Keratinocyte (primary cell): Measurements from ENCODE around the gene STK4. TPM values are rescaled to one million over a fixed set of nuclear protein-coding genes. Genes with fewer than 3 reads are reported as not detected.

Experiments
- DNase-seq: peaks from one replicate; pipeline ENCODE4 v3.0.0-alpha.2; 2011; ENCODE audit warnings: low read depth, missing footprints, low spot score
- FAIRE-seq: peaks from 2 replicates; lab custom pipeline; 2011; peaks lifted over from hg19 to GRCh38; lab: Jason Lieb, UNC
- H2AFZ ChIP-seq: 2 replicates; pipeline ENCODE4 v1.6.0; 2012; ENCODE audit warnings: low read length, control low read depth, inconsistent platforms; ENCODE audit not compliant: control insufficient read depth
- H3K27ac ChIP-seq: 2 replicates; pipeline ENCODE4 v1.5.1; 2011; ENCODE audit warnings: low read length; ENCODE audit not compliant: control insufficient read depth, insufficient read depth
- H3K27me3 ChIP-seq: 3 replicates; pipeline ENCODE4 v1.6.0; 2011; ENCODE audit warnings: low read length; ENCODE audit not compliant: control insufficient read depth, insufficient read depth; ENCODE audit errors: extremely low read depth
- H3K36me3 ChIP-seq, 2 experiments: 2 replicates in 1 of 2; 3 replicates in 1 of 2; pipeline ENCODE4 v1.5.1; 2011; ENCODE audit warnings: low read length in 2 of 2, mild to moderate bottlenecking in 1 of 2; ENCODE audit not compliant: control insufficient read depth in 2 of 2, insufficient read depth in 2 of 2; ENCODE audit errors: extremely low read depth in 1 of 2
- H3K4me1 ChIP-seq: 3 replicates; pipeline ENCODE4 v1.5.1; 2011; ENCODE audit warnings: low read length; ENCODE audit not compliant: control insufficient read depth, insufficient read depth; ENCODE audit errors: extremely low read depth
- H3K4me2 ChIP-seq: 3 replicates; pipeline ENCODE4 v1.6.0; 2011; ENCODE audit warnings: low read depth, low read length; ENCODE audit not compliant: control insufficient read depth, insufficient read depth; ENCODE audit errors: extremely low read depth
- H3K4me3 ChIP-seq, 3 experiments: fragments of 200-600 bp in 1 of 3; sonication (generic) in 1 of 3; 2 replicates in 2 of 3; 3 replicates in 1 of 3; pipeline ENCODE4 v1.5.1; 2011 to 2016; ENCODE audit warnings: low read length in 3 of 3, mild to moderate bottlenecking in 3 of 3, control low read depth in 2 of 3, inconsistent platforms in 1 of 3, low read depth in 1 of 3, mixed read lengths in 1 of 3, mixed run types in 1 of 3, moderate library complexity in 1 of 3; ENCODE audit not compliant: control insufficient read depth in 2 of 3, insufficient read depth in 2 of 3; ENCODE audit errors: extremely low read depth in 1 of 3
- H3K79me2 ChIP-seq: 2 replicates; pipeline ENCODE4 v1.6.0; 2012; ENCODE audit warnings: low read length; ENCODE audit not compliant: control insufficient read depth, insufficient read depth
- H3K9ac ChIP-seq: 3 replicates; pipeline ENCODE4 v1.6.0; 2011; ENCODE audit warnings: low read length; ENCODE audit not compliant: control insufficient read depth, insufficient read depth; ENCODE audit errors: extremely low read depth
- H3K9me1 ChIP-seq: 3 replicates; pipeline ENCODE4 v1.6.0; 2011; ENCODE audit warnings: low read length; ENCODE audit not compliant: control insufficient read depth, insufficient read depth; ENCODE audit errors: extremely low read depth
- H3K9me3 ChIP-seq: 2 replicates; pipeline ENCODE4 v1.5.1; 2012; ENCODE audit warnings: low read depth, low read length; ENCODE audit not compliant: control insufficient read depth
- H4K20me1 ChIP-seq: 3 replicates; pipeline ENCODE4 v1.6.0; 2011; ENCODE audit warnings: low read length; ENCODE audit not compliant: control insufficient read depth, insufficient read depth; ENCODE audit errors: extremely low read depth
- EZH2 ChIP-seq: IDR thresholded peaks from one replicate; pipeline ENCODE4 v1.6.1; 2012; ENCODE audit warnings: inconsistent platforms, mild to moderate bottlenecking, low read length, moderate library complexity
- dilution Hi-C: fragments of 300-500 bp; cut with MboI; formaldehyde crosslinking; loops from one replicate; pipeline ENCODE4 v1.7.0; 2020; ENCODE audit warnings: low sequenced_read_pairs; ENCODE audit not compliant: extremely low pct_ligation_motif_present
- polyA plus RNA-seq, 5 experiments: library from polyadenylated mRNA; depleted of rRNA in 3 of 5; stranded (reverse) in 3 of 5; stranded (forward) in 1 of 5; unstranded in 1 of 5; fragments of >200 nt; gene quantifications; 1 replicate in 1 of 5; 2 replicates in 3 of 5; 3 replicates in 1 of 5; pipeline versions ENCODE4 v1.2.1 to v1.2.3, GENCODE V29; 2011 to 2012; ENCODE audit warnings: missing spikeins in 2 of 5, low read depth in 1 of 5, low replicate concordance in 1 of 5
- TF ChIP-seq, protein P1 (sequence below), 3 experiments: IDR thresholded peaks in 1 of 3; conservative IDR thresholded peaks in 1 of 3; optimal IDR thresholded peaks in 1 of 3; 2 replicates in 2 of 3; 3 replicates in 1 of 3; pipeline versions ENCODE3 to v1.5.1; 2011; ENCODE audit warnings: low read length in 3 of 3, mild to moderate bottlenecking in 3 of 3, moderate library complexity in 2 of 3, control low read depth in 1 of 3, inconsistent platforms in 1 of 3; ENCODE audit not compliant: insufficient read depth in 2 of 3; ENCODE audit errors: extremely low read depth in 1 of 3

The STK4 gene
- polyA plus RNA-seq, 1 donor (not counting 4 experiments of a cell fraction or from before 2014, with no cell fraction given): 30.5 TPM

GRCh38 chr20:44954211-44954610 lies 12.1 kb upstream of the STK4 start:
- H3K4me1 ChIP-seq: peaks cover 21% of the 10 kb centered on the region
- peaks cover 38% of the 10 kb centered on the region for H3K79me2 ChIP-seq
- peaks cover 8% of the 10 kb centered on the region for H4K20me1 ChIP-seq

GRCh38 chr20:44955270-44955669 lies 11.0 kb upstream of the STK4 start:
- no peak for DNase-seq
- FAIRE-seq: no peak
- no peak overlapping the region for H3K4me3 ChIP-seq
- no peak for TF ChIP-seq EZH2
- TF ChIP-seq, protein P1, sequence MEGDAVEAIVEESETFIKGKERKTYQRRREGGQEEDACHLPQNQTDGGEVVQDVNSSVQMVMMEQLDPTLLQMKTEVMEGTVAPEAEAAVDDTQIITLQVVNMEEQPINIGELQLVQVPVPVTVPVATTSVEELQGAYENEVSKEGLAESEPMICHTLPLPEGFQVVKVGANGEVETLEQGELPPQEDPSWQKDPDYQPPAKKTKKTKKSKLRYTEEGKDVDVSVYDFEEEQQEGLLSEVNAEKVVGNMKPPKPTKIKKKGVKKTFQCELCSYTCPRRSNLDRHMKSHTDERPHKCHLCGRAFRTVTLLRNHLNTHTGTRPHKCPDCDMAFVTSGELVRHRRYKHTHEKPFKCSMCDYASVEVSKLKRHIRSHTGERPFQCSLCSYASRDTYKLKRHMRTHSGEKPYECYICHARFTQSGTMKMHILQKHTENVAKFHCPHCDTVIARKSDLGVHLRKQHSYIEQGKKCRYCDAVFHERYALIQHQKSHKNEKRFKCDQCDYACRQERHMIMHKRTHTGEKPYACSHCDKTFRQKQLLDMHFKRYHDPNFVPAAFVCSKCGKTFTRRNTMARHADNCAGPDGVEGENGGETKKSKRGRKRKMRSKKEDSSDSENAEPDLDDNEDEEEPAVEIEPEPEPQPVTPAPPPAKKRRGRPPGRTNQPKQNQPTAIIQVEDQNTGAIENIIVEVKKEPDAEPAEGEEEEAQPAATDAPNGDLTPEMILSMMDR (optimal IDR thresholded peaks at IDR 0.05 in 1 of 3, IDR thresholded peaks at IDR 0.05 in 1 of 3, conservative IDR thresholded peaks at IDR 0.05 in 1 of 3; ENCODE audit: extremely low read depth in 1 of 3, insufficient read depth in 2 of 3, low read length in 3 of 3): no peak
- dilution Hi-C loops: no loop called here
- no peak overlapping the region for H3K27ac ChIP-seq
- peaks cover 22% of the 10 kb centered on the region for H3K4me1 ChIP-seq
- H4K20me1 ChIP-seq: peaks cover 8% of the 10 kb centered on the region
- H3K79me2 ChIP-seq: peaks cover 48% of the 10 kb centered on the region
- H3K4me2 ChIP-seq: no peak overlapping the region
- H3K36me3 ChIP-seq: peaks cover 50 to 51% of the 10 kb centered on the region in 2 experiments
- peaks cover 3% of the 10 kb centered on the region for H3K9me1 ChIP-seq
- no peak overlapping the region for H3K9ac ChIP-seq
- no peaks in the 10 kb centered on the region for H3K27me3 ChIP-seq
- no peak overlapping the region for H2AFZ ChIP-seq
- H3K9me3 ChIP-seq: no peaks in the 10 kb centered on the region

More at GRCh38 chr20:44954211-44954610, 12.1 kb upstream of the STK4 start:
- Histone ChIP-seq H3K27me3 (no peaks in the 10 kb centered on the region), H2AFZ (no peak overlapping the region), H3K36me3 (peaks cover 53 to 57% of the 10 kb centered on the region in 2 experiments), H3K27ac (no peak overlapping the region), H3K4me3 (no peak overlapping the region), H3K9me3 (no peaks in the 10 kb centered on the region), H3K4me2 (no peak overlapping the region), H3K9ac (no peak overlapping the region), H3K9me1 (peaks cover 3% of the 10 kb centered on the region)
- DNase-seq (no peak), FAIRE-seq (no peak)
- dilution Hi-C loops: no loop called here
- TF ChIP-seq EZH2: no peak
- TF ChIP-seq, protein P1 (optimal IDR thresholded peaks at IDR 0.05 in 1 of 3, IDR thresholded peaks at IDR 0.05 in 1 of 3, conservative IDR thresholded peaks at IDR 0.05 in 1 of 3; ENCODE audit: extremely low read depth in 1 of 3, insufficient read depth in 2 of 3, low read length in 3 of 3): no peak
